Fibroblast of skin of left quadriceps (primary cell): Measurements from ENCODE around the gene LY9.

ENCODE experiments used
- DNase-seq, 2 experiments: peaks; one replicate each; pipeline ENCODE4 v3.0.0-alpha.2; 2013; ENCODE audit warnings: low read depth in 2 of 2

LY9 gene

GRCh38 chr1:160836981-160837557 lies 41.1 kb downstream of the LY9 start:
- no peak for DNase-seq

DNA sequence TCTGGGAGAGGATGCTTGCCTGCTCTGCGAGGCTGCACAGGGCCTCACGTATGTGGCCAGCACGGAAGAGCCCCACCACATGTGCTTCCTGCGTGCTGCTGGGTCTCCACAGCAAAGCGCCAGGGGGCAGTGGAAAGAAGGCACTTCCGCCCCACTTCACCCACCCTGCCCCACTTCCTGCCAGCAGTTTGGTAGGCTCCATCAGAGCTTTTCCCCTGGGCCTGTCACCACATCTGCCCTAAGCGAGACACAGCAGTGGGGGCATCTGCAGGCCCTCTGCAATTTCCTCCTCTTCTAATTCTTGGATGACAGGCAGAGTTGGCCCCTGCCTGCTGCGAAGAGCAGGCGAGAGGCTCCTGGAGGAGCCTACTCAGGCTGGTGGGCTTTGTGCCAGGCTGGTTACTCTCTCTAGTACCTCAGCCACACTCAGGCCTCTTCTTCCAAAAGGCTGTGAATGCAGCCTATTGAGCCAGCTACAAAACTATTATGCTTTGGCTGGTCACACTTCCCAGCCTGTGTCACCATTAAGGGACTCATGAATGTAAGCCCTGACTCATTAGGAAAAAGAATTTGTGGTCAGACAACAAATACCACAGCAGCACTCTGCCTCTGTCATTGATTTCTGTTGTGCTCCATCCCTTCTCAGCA lies 41.7 kb downstream of the LY9 start:
- DNase-seq = no peak

- DNase-seq = no peak
Observed at GRCh38 chr1:160838888-160839287, 42.9 kb downstream of the LY9 start.

GRCh38 chr1:160839746-160840145 lies 43.8 kb downstream of the LY9 start:
- DNase-seq = no peak

DNA sequence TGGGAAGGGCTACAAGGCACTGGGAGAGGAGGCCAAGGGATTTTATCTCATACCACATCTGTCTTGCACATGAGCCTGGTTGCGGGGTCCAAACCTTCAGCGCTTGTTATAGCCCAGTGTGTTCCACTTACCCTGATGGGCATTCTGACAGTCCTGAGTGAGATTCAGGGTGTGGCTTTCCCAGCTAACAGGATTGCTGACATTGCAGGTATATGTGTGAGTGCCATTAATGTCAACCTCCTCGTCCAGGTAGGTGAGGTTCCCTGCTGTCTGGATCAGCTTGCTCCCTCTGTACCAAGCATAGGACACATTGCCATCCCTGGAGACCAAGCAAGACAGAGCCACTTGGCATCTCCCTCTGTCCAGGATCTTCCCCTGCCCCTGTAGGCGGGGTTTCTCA lies 45.1 kb downstream of the LY9 start:
- DNase-seq = no peak

GRCh38 chr1:160844447-160845232 lies 48.7 kb downstream of the LY9 start:
- DNase-seq = no peak

DNA sequence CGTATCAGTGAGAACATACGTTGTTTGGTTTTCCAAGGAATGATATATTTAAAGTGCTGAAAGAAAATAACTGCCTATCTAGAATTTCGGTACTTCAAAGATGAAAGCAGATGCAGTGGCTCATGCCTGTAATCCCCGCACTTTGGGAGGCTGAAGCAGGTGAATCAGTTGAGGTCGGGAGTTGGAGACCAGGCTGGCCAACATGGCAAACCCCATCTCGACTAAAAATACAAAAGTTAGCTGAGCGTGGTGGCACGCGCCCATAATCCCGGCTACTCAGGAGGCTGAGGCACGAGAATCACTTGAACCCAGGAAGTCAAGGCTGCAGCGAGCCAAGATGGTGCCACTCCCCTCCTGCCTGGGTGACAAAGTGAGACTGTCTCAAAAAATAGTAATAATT lies 50.3 kb downstream of the LY9 start:
- no peak for DNase-seq

DNA sequence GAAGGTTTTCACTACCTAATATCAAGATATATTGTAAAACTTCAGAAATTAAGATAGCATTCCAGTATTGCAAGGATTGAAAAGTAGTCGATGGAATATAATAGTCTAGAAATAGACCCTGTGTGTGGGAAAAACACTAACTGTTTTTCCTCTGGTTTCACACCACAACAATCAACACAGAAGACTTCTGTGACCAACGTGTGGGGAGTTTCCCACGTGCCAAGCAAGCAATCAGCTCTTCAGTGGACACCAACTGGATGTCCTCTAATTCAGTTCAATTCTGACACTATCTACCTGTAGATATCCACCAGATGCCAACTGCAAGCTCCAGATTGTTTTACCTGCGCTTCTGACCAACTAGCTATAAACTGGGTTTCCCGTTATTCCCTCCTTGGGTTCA lies 54.6 kb downstream of the LY9 start:
- no peak for DNase-seq

GRCh38 chr1:160850993-160851392 lies 55.0 kb downstream of the LY9 start:
- DNase-seq = no peak

- no peak for DNase-seq
Observed at GRCh38 chr1:160853014-160853413, 57.0 kb downstream of the LY9 start.

- no peak for DNase-seq
Observed at GRCh38 chr1:160853754-160854153, 57.8 kb downstream of the LY9 start.

DNA sequence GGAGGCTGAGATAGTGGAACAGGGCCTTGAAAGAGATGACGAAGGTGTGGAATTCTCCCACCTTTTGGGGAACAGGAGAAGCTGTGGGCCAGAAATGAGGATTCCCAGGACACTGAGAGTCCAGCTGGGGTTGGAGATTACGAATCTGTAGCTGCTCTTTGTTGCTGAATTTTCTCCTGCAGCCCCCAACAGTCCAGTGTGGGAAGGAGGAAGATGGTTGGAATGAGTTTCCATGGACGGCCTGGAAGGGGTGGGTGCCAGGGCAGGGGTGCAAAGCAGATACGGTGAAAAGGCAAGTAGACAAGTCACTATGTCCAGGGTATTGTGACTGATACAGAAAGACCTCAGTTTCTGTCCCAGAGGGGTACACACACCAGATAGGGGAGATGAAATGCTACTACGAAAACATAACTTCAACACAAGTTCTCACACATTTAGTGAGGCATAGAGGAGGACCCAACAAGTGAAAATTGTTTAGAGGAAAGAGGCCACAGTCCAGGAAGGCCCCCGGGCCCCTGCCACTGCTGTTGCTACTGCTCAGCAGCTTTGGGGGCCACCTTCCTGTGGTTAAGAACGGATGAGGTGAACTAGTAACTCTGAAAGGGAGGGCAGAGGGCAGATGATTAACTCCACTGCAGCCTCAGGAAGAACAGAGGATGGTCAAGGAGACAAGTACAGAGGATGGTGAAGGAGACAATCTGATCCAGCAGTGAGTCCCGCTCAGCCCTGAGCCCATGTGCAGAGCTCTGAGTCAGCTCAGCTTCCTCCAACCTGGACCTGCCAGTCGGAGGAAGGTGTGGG lies 59.4 kb downstream of the LY9 start:
- DNase-seq = no peak

GRCh38 chr1:160858097-160858496 lies 62.1 kb downstream of the LY9 start:
- DNase-seq = no peak

- no peak for DNase-seq
Observed at GRCh38 chr1:160858507-160858906, 62.5 kb downstream of the LY9 start.

DNA sequence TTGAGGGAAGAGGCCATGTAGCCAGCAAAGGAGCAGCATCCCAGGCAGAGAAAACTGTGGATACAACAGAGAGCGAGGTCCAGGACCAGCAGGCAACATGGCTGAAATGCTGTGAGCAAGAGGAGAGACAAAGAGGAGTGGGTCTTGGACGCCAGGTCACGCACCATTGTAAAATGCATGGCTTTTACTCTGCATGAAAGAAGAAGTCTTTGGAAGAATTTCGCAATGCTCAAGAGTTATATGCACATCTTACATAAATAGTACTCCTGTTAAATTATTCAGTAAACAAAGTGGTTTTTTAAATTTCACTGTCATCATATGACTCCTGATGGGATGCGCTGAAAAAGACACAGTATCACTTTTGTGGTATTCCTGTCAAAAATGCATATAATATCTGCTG lies 63.2 kb downstream of the LY9 start:
- no peak for DNase-seq

GRCh38 chr1:160860840-160861505 lies 65.0 kb downstream of the LY9 start:
- no peak for DNase-seq

- no peak for DNase-seq
Observed at GRCh38 chr1:160862203-160863060, 66.5 kb downstream of the LY9 start, which contains the start of gene CD244. Gene CD244, minus strand, starts transcription at chr1:160862887. Its CDS starts 210 bp downstream, at chr1:160862677.

DNA sequence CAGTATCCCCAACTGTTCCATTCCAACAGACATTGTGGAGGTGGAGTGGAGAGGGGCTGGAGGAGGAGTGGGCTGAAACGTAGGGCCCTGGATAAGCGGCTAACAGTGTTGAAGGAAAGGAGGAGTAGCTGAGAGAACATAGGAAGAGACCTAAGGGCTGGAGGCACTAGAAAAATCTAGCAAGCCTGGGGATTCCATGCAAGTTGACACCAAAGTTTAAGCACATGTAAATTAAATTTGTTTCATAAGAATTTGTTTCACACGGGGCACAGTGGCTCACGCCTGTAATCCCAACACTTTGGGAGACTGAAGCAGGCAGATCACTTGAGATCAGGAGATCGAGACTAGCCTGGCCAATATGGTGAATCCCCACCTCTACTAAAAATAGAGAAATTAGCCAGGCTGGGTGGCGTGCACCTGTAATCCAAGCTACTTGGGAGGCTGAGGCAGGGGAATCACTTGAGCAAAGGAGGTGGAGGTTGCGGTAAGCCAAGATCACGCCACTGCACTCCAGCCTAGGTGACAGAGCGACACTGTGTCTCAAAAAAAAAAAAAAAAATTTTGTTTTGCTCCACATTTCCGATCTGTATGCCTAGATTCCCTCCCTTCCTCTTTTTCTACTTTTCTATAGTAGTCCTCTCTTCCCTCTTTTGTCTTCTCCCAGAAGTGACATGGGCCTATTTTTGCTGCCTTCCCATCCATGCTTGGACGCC lies 67.2 kb downstream of the LY9 start:
- no peak for DNase-seq

DNA sequence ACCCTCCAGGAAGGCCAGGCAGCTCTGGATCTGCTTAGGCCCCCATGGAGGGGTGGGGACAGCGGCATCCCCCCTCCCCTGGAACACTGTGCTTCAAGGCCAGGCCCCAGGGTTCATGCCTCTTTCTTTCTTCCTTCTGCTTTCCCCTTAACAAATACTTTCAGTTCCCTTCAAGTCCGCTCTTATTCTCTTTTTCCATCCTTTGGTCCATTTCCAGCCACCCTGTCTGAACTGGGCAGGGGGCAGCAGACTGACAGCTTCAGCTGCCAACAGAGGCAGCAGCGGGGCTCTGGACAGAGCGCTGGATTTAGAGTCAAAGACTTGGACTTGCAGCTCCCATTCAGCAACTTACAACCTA lies 67.8 kb downstream of the LY9 start:
- DNase-seq = no peak

DNA sequence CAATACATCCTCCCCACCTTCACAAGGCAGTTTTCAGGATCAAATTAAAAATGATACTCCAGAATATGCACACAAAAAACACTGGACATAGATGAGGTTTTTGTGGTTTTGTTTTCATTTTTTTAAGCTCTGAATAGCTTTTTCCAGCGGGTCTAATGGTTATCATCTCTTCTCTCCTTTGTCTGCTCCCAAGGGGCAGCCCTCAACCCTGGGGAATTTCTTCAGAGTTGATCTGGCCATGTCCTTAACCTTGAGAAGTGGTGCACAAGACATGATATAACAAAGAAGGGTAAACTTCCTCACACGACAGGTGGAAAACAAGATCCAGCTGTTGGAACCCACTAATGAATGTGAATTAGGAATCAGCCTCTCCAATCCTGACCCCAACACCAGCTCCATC lies 68.2 kb downstream of the LY9 start:
- no peak for DNase-seq
